Adrenal gland (tissue), 12 donors: ENCODE measurements around the gene HDAC10. TPM values are rescaled to one million over a fixed set of nuclear protein-coding genes. Genes with fewer than 3 reads are reported as not detected.

Source experiments
- DNase-seq, 7 donors: peaks; one replicate each; pipeline ENCODE4 v3.0.0-alpha.2; 2019 to 2020
- H3K27ac ChIP-seq, 5 donors: fragments of 200-600 bp; sonication (generic) in 4 of 5; 1 replicate in 3 of 5; 2 replicates in 2 of 5; pipeline versions ENCODE4 v1.5.1 to v1.8.0; 2016 to 2020; ENCODE audit warnings: mild to moderate bottlenecking in 1 of 5
- H3K27me3 ChIP-seq: fragments of 200-600 bp; 2 replicates; pipeline ENCODE4 v1.8.0; 2021
- H3K36me3 ChIP-seq, 2 donors: fragments of 200-600 bp; replicated peaks in 1 of 2; 1 replicate in 1 of 2; 2 replicates in 1 of 2; pipeline versions ENCODE4 v1.5.1 to v1.8.0; 2018 to 2022
- H3K4me1 ChIP-seq, 2 donors: fragments of 200-600 bp; replicated peaks in 1 of 2; 1 replicate in 1 of 2; 2 replicates in 1 of 2; pipeline versions ENCODE4 v1.5.1 to v1.8.0; 2018 to 2021
- H3K4me3 ChIP-seq, 4 donors: fragments of 200-600 bp; sonication (generic) in 3 of 4; one replicate each; pipeline ENCODE4 v1.5.1; 2016 to 2018
- H3K9me3 ChIP-seq, 3 donors: fragments of 200-600 bp; sonication (generic) in 1 of 3; replicated peaks in 1 of 3; 1 replicate in 2 of 3; 2 replicates in 1 of 3; pipeline versions ENCODE4 v1.5.1 to v1.8.0; 2016 to 2021
- CTCF ChIP-seq, 6 experiments: fragments of 450-650 bp in 4 of 6; fragments of 200-600 bp in 2 of 6; sonication (generic) in 1 of 6; IDR thresholded peaks; 1 replicate in 5 of 6; 2 replicates in 1 of 6; pipeline versions ENCODE4 v1.5.1 to v1.8.0; 2016 to 2021; ENCODE audit warnings: antibody characterized with exemption in 6 of 6, mild to moderate bottlenecking in 2 of 6, moderate library complexity in 1 of 6
- POLR2A ChIP-seq, 2 donors: fragments of 450-650 bp; IDR thresholded peaks; one replicate each; pipeline ENCODE4 v1.6.1; 2017; ENCODE audit warnings: antibody characterized with exemption in 2 of 2, mild to moderate bottlenecking in 2 of 2, moderate library complexity in 1 of 2
- WGBS, 4 donors: extraction: QIAGEN DNeasy Blood & Tissue Kit in 2 of 4; methylation state at CpG; one replicate each; pipeline versions ENCODE4 v1.1.5 to v1.1.7; 2013 to 2017; 5-methylcytosine and 5-hydroxymethylcytosine counted together
- intact Hi-C, 2 donors: fragments of 100-400 bp; cut with DNase I; formaldehyde crosslinking; loops; one replicate each; pipeline versions ENCODE4 v1.14.1 to v1.15.0; 2022 to 2023
- polyA plus RNA-seq, 3 donors: library from polyadenylated mRNA; stranded (reverse); fragments of 200-250 nt in 2 of 3; fragments of 350-450 nt in 1 of 3; fragmentation: Illumina TruSeq in 1 of 3; extraction: RNeasy Lipid Tissue Mini Kit (QIAGEN cat#74804) in 1 of 3; gene quantifications; one replicate each; pipeline ENCODE4 v1.2.3, GENCODE V29; 2013 to 2014
- total RNA-seq, 9 donors: library from RNA; depleted of rRNA in 4 of 9; stranded (reverse); fragments of >200 nt in 4 of 9; fragments of 120-200 nt in 1 of 9; fragmentation: NEBNext Ultra II Directional in 1 of 9; extraction: Animal tissue kit (Norgen Biotek cat#: 25700) in 1 of 9; gene quantifications; one replicate each; pipeline versions ENCODE4 v1.1.0 to v1.2.4, GENCODE V29; 2013 to 2023
- donor health status: healthy with polysubstance abuse.
- donor health status: Bipolar disorder and iron deficiency.
- donor health status: DM: yes; HTN: yes; CAD: no.
- donor health status: DM: no; HTN: no; CAD: no.
- donor health status: DM: no; HTN: no; CAD: no.
- donor health status: DM: yes; HTN: yes; CAD: no.

Gene HDAC10
- total and polyA plus RNA-seq, 12 donors = 2.0 to 179 (median 41.5) TPM

GRCh38 chr22:50259302-50259701 lies 8.2 kb upstream of the HDAC10 start:
- Histone ChIP-seq H3K27me3 (no peaks in the 10 kb centered on the region), H3K9me3 (no peaks in the 10 kb centered on the region), H3K4me1 (no peaks in the 10 kb centered on the region), H3K36me3 (no peaks in the 10 kb centered on the region), H3K27ac (no peak overlapping the region), H3K4me3 (no peak overlapping the region)
- intact Hi-C loops = loop anchor here in 1 of 2 donors (10.0 kb wide), 1 partner anchor 355 kb away; no protein-coding TSS in a partner anchor
- 80 to 93% (median 89%) methylated on average over 13 to 15 of the region's 15 CpGs for WGBS, 4 donors
- no peak for TF ChIP-seq CTCF (IDR thresholded peaks at IDR 0.05)
- TF ChIP-seq POLR2A (IDR thresholded peaks at IDR 0.05) = no peak
- no peak for DNase-seq

GRCh38 chr22:50258361-50259292 lies 7.6 kb upstream of the HDAC10 start:
- DNase-seq = no peak
- H3K4me1 ChIP-seq = no peaks in the 10 kb centered on the region
- intact Hi-C loops = loop anchor here in 1 of 2 donors (10.0 kb wide), 1 partner anchor 356 kb away; no protein-coding TSS in a partner anchor
- 80 to 84% (median 82%) methylated on average over 16 to 24 of the region's 24 CpGs for WGBS, 4 donors
- H3K9me3 ChIP-seq = no peaks in the 10 kb centered on the region
- no peak overlapping the region for H3K27ac ChIP-seq
- no peak overlapping the region for H3K4me3 ChIP-seq
- H3K27me3 ChIP-seq = no peaks in the 10 kb centered on the region
- TF ChIP-seq CTCF (IDR thresholded peaks at IDR 0.05) = no peak
- TF ChIP-seq POLR2A (IDR thresholded peaks at IDR 0.05) = no peak
- H3K36me3 ChIP-seq = no peaks in the 10 kb centered on the region

- no peak overlapping the region for H3K27ac ChIP-seq
- H3K9me3 ChIP-seq = no peaks in the 10 kb centered on the region
- H3K4me3 ChIP-seq = no peak overlapping the region
- no peak for TF ChIP-seq POLR2A (IDR thresholded peaks at IDR 0.05)
- no peak for TF ChIP-seq CTCF (IDR thresholded peaks at IDR 0.05)
- no peaks in the 10 kb centered on the region for H3K4me1 ChIP-seq
- no peaks in the 10 kb centered on the region for H3K36me3 ChIP-seq
- no peak for DNase-seq
- intact Hi-C loops = loop anchor here in 1 of 2 donors (10.0 kb wide), 1 partner anchor 357 kb away; no protein-coding TSS in a partner anchor
- WGBS, 4 donors = 70 to 81% (median 75%) methylated on average over 16 to 31 of the region's 31 CpGs
- H3K27me3 ChIP-seq = no peaks in the 10 kb centered on the region
Observed at GRCh38 chr22:50257451-50258360, 6.6 kb upstream of the HDAC10 start.

GRCh38 chr22:50257041-50257440 lies 6.0 kb upstream of the HDAC10 start:
- H3K36me3 ChIP-seq = no peaks in the 10 kb centered on the region
- no peaks in the 10 kb centered on the region for H3K9me3 ChIP-seq
- TF ChIP-seq POLR2A (IDR thresholded peaks at IDR 0.05) (no peak), CTCF (IDR thresholded peaks at IDR 0.05) (no peak)
- H3K27ac ChIP-seq = no peak overlapping the region
- intact Hi-C loops = loop anchor here in 1 of 2 donors (10.0 kb wide), 1 partner anchor 358 kb away; no protein-coding TSS in a partner anchor
- no peaks in the 10 kb centered on the region for H3K4me1 ChIP-seq
- no peak overlapping the region for H3K4me3 ChIP-seq
- no peaks in the 10 kb centered on the region for H3K27me3 ChIP-seq
- no peak for DNase-seq
- WGBS, 4 donors = 72 to 82% (median 79%) methylated on average over 2 to 16 of the region's 16 CpGs
